Measurements from ENCODE around the gene CTNNA2. TPM values are rescaled to one million over a fixed set of nuclear protein-coding genes. Genes with fewer than 3 reads are reported as not detected.

The CTNNA2 gene
- total and polyA plus RNA-seq, 9 of the 15 experiments (the other 6 are each of a cell fraction or from before 2014, with no cell fraction given), result 0.03 to 0.40 (median 0.15) TPM

GRCh38 chr2:79940364-79940763 lies 427.5 kb downstream of the CTNNA2 start:
- no peak overlapping the region for H3K9ac ChIP-seq (ENCODE audit: insufficient read depth in 1 of 2, low read depth in 2 of 2, low read length in 2 of 2)
- H3K4me1 ChIP-seq (replicated peaks in 1 of 2; ENCODE audit: control insufficient read depth in 2 of 2, insufficient read depth in 2 of 2, low read length in 2 of 2), result no peaks in the 10 kb centered on the region
- H3K9me3 ChIP-seq (replicated peaks; ENCODE audit: control insufficient read depth, insufficient read depth, low read depth, low read length), result no peaks in the 10 kb centered on the region
- POLR2A ChIA-PET, result interaction anchor here (0.6 kb wide), 1 partner anchor 88 kb away, joined by 3 read pairs; no protein-coding TSS in a partner anchor
- intact Hi-C loops (cut with micrococcal nuclease), result no loop called here
- in situ Hi-C loops (cut with MboI), result no loop called here
- no peaks in the 10 kb centered on the region for H4K20me1 ChIP-seq (replicated peaks; ENCODE audit: control insufficient read depth, insufficient read depth, low read length)
- no peaks in the 10 kb centered on the region for H3K79me2 ChIP-seq (ENCODE audit: control insufficient read depth, insufficient read depth, low read length)
- H3K4me3 ChIP-seq, result no peak overlapping the region
- FAIRE-seq, result no peak
- no peak for DNase-seq (ENCODE audit: extremely low read depth in 1 of 4, low spot score in 3 of 4)
- no peaks in the 10 kb centered on the region for H3K27me3 ChIP-seq (ENCODE audit: control insufficient read depth in 2 of 2, insufficient read depth in 2 of 2, low read length in 2 of 2)
- ATAC-seq, result no peak
- H2AFZ ChIP-seq (ENCODE audit: low read depth, low read length), result no peak overlapping the region
- H3K4me2 ChIP-seq (ENCODE audit: insufficient read depth, low read length), result no peak overlapping the region
- no TSS peak for BruUV-seq (replicated peaks)
- CTCF ChIA-PET (ENCODE audit: low intra/inter-chr PET ratio), result no interaction called here
- no peak overlapping the region for H3K27ac ChIP-seq (ENCODE audit: extremely low read depth, low read depth, low read length)
- no peaks in the 10 kb centered on the region for H3K9me1 ChIP-seq (ENCODE audit: control insufficient read depth, insufficient read depth, low read length)
- no peaks in the 10 kb centered on the region for H3K36me3 ChIP-seq (ENCODE audit: control insufficient read depth, insufficient read depth, low read length)
- whole genome bisulfite sequencing (ENCODE audit: insufficient coverage, low coverage, missing lambda C conversion rate), result 4% methylated on average over 2 of the region's 2 CpGs
- no peak for TF ChIP-seq ZNF347 (CRISPR knock-in tag; IDR thresholded peaks at IDR 0.05; ENCODE audit: low read depth)

- no peaks in the 10 kb centered on the region for H3K9me1 ChIP-seq (ENCODE audit: control insufficient read depth, insufficient read depth, low read length)
- H4K20me1 ChIP-seq (replicated peaks; ENCODE audit: control insufficient read depth, insufficient read depth, low read length), result no peaks in the 10 kb centered on the region
- H3K79me2 ChIP-seq (ENCODE audit: control insufficient read depth, insufficient read depth, low read length), result no peaks in the 10 kb centered on the region
- no peak overlapping the region for H3K27ac ChIP-seq (ENCODE audit: extremely low read depth, low read depth, low read length)
- ATAC-seq (no peak), FAIRE-seq (no peak), DNase-seq (ENCODE audit: extremely low read depth in 1 of 4, low spot score in 3 of 4) (no peak)
- no peak overlapping the region for H3K9ac ChIP-seq (ENCODE audit: insufficient read depth in 1 of 2, low read depth in 2 of 2, low read length in 2 of 2)
- intact Hi-C loops (cut with micrococcal nuclease) (no loop called here), in situ Hi-C loops (cut with MboI) (no loop called here)
- no peak overlapping the region for H3K4me3 ChIP-seq
- H3K36me3 ChIP-seq (ENCODE audit: control insufficient read depth, insufficient read depth, low read length), result no peaks in the 10 kb centered on the region
- H3K9me3 ChIP-seq (replicated peaks; ENCODE audit: control insufficient read depth, insufficient read depth, low read depth, low read length), result no peaks in the 10 kb centered on the region
- H3K4me2 ChIP-seq (ENCODE audit: insufficient read depth, low read length), result no peak overlapping the region
- no peaks in the 10 kb centered on the region for H3K27me3 ChIP-seq (ENCODE audit: control insufficient read depth in 2 of 2, insufficient read depth in 2 of 2, low read length in 2 of 2)
- WGBS (ENCODE audit: insufficient coverage, low coverage, missing lambda C conversion rate), result 3% methylated on average over 2 of the region's 2 CpGs
- POLR2A ChIA-PET, result no interaction called here
- BruUV-seq (replicated peaks), result no TSS peak
- no peak overlapping the region for H2AFZ ChIP-seq (ENCODE audit: low read depth, low read length)
- H3K4me1 ChIP-seq (replicated peaks in 1 of 2; ENCODE audit: control insufficient read depth in 2 of 2, insufficient read depth in 2 of 2, low read length in 2 of 2), result no peaks in the 10 kb centered on the region
- CTCF ChIA-PET (ENCODE audit: low intra/inter-chr PET ratio), result no interaction called here
- TF ChIP-seq POLR3G (IDR thresholded peaks at IDR 0.05; ENCODE audit: extremely low read depth, insufficient read length, insufficient replicate concordance) (no peak), NEUROD1 (IDR thresholded peaks at IDR 0.05; ENCODE audit: borderline replicate concordance, low read depth, low read length, partially characterized antibody) (no peak), NCOA6 (IDR thresholded peaks at IDR 0.05) (no peak), NR2F6 (CRISPR knock-in tag; IDR thresholded peaks at IDR 0.05) (no peak), ZNF668 (CRISPR knock-in tag; IDR thresholded peaks at IDR 0.05) (no peak), ZNF507 (tag; conservative IDR thresholded peaks at IDR 0.05) (no peak), BDP1 (IDR thresholded peaks at IDR 0.05; ENCODE audit: insufficient read depth, insufficient read length) (no peak), XRCC3 (IDR thresholded peaks at IDR 0.05) (no peak), UBTF (IDR thresholded peaks at IDR 0.05; ENCODE audit: borderline replicate concordance in 1 of 2, low read depth in 2 of 2, low read length in 2 of 2) (no peak), ZBTB43 (CRISPR knock-in tag; IDR thresholded peaks at IDR 0.05) (no peak), ZNF175 (CRISPR knock-in tag; IDR thresholded peaks at IDR 0.05; ENCODE audit: low read depth) (no peak)
Measured at GRCh38 chr2:79941179-79941578, 428.3 kb downstream of the CTNNA2 start.

Measured in K562 (cell line).